ENCODE data around the gene TTC13.

TTC13 gene

DNA sequence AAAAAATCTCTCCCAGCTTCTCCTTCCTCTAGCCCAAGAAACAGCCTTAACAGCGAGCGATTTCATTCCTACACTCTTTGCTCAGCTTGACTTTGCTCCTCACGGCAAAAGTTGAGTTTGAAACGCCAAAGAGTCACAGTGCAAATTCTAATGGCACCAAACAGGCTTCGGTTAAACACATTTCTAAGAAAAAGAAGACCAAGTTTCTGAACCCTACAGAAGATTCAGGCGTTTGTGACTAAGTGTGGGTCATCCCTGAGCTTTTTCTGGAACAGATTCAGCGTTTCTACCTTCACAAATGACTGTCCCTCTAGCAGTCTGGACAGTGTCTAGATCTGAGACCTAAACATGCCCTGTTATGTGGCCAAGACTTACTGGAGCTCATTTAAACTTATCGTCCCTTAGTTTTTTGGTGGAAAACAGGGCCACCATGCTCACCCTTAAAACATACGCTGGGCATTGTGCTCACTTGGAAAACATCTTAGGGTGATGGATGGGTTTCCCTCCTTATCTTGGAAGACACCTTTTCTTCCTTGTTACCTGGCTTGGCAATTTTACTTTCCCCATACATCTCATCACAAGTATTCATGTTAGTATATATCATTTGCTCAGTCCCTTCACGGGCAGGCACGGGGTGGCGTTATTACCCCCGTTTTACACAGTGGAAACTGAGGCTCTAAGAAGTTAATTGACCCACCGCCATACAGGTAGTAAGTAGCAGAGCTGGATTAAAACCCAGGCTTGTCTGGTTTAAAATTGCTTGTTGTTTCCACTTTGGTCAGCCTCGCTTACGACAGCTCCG, 111.4 kb downstream of the TTC13 start:
- no peak for FAIRE-seq

- no peak for FAIRE-seq
These were observed 112.2 kb downstream of the TTC13 start for GRCh38 chr1:230866171-230867070.

- no peak for FAIRE-seq
These were observed 113.4 kb downstream of the TTC13 start for GRCh38 chr1:230865062-230865817.

GRCh38 chr1:230864441-230864840, 114.2 kb downstream of the TTC13 start:
- no peak for FAIRE-seq

DNA sequence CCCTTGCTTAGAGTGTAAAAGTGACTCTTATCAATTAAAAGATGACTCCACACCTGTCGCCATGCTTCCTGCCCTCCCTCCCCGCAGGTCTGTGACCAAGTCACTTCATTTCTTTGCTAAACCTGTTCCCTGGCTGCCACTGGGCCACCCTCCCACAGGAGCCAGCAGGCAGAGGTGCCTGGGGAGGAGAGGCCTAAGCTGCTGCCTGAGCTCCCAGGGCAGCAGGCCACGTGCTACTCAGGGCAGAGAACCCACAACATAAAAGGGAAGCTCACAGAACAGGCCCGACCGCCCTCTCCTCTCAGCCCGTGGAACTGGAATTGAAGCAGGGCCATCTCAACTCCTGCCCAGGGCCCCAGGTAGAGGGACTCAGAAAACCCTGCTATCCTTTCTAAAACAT, 115.2 kb downstream of the TTC13 start:
- FAIRE-seq, result no peak

- no peak for FAIRE-seq
These were observed 116.6 kb downstream of the TTC13 start for GRCh38 chr1:230861970-230862595.

- FAIRE-seq, result no peak
These were observed 117.2 kb downstream of the TTC13 start for GRCh38 chr1:230861489-230861888.

DNA sequence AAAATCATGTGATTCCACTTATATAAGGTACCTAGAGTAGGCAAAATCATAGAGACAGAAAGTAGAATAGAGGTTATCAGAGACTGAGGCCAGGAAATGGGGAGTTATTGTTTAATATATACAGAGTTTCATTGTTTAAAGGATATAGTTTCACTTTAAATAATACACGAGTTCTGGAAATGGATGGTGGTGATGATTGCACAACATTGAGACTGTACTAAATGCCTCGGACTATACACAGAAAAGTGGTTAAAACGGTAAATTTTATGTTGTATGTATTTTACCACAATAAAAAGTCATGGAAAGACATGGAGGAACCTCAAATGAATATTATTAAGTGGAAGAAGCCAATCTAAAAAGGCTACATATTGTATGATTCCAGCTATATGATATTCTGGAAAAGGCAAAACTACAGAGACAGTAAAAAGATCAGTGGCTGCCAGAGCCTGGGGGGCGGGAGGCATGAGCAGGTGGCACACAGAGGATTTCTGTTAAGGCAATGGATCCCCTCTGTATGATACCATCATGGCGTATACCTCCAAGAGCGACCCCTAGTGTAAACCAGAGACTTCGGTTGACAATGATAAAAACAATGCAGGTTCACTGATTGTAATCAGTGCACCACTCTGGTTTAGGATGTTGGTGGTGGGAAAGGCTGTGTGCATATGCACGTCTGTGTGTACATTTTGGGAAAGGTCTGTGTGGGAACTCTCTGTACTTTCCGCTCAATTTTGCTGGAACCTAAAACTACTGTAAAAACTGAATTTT, 117.9 kb downstream of the TTC13 start:
- FAIRE-seq, result no peak

DNA sequence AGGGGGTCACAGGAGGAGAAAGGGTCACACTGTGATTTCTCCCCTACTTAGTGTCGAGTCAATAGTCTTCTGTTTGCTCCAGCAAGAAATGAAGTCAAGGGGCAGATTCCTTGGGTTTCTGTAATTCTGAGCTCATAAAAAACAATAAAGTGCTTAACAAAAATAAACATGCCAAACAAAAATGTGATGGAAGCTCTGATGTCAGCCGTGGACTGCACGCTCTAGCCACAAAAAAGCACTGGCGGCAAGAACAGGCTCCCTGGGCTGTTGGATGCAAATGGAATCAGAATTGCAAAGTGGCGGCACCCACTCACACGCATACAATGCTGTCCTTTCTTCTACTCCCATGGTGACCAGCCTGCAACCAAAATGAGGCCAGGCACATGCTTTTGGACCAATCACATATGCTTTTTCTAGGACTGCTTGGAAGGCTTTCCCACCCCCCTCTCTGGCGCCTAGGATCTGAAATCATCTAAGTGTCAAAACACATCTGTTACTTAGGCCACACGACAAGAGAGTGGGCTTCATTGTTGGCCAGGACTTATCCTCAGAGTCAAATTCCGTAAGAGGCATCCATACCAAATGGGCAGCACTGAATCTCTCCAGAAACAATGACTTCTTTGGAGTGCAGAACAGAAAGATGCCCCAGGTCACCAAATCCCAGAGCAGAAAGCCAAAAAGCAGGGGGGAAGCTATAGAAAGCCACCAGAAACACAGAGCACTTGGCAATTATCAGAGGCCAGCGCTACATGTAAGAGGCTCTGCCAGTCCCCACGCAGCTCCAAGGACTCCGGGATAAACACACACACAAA, 119.5 kb downstream of the TTC13 start:
- FAIRE-seq, result no peak

- no peak for FAIRE-seq
These were observed 120.3 kb downstream of the TTC13 start for GRCh38 chr1:230858236-230858820.

DNA sequence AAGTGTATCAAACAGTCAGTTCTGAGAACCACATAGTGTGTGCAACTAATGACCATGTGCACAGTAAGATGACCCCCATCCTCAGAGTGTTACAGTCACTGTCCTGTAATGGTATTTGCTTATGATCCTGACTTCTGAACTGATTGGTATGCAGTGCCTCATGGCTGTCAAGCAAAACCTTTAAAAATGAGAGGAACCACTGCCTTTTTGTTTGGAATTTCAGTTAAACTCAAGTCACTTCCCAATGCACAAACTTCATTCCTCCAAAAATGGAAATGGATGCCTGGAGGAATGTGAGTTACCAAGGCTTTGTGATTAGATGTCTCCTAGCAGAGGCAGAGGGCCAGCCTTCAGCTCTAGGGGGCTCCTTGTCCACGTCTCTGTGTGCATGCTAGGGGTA, 120.8 kb downstream of the TTC13 start:
- no peak for FAIRE-seq

DNA sequence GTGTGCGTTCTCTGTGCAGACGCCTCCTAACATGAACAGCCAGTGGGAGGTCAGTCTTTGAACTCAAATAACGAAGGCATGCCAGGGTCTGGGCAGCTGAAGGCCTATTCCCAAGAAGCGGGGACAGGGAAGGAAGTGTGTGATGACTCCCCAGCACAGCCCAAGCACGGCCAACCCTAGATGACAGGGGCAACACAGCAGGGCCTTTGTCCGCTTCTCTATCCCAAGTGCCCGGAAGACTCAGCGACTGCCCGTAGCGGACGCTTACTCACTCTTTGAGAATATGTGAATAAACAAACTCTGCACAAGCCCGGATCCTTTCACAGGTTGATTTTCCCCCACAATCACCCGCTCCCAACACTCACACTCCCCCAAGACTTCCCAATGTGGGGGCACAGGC, 121.6 kb downstream of the TTC13 start:
- FAIRE-seq, result no peak

Data from endometrium (tissue), 2 donors.